A549 treated with AZD9567 at 1 μM for 4 hours (cell line): ENCODE data around the gene CCL4L2. TPM values are rescaled to one million over a fixed set of nuclear protein-coding genes. Genes with fewer than 3 reads are reported as not detected.

ENCODE experiments used
- total RNA-seq: library from RNA; stranded (reverse); fragments of 200-300 nt; extraction: Qiagen RNA extraction; gene quantifications from 5 replicates; pipeline ENCODE4 v1.2.3, GENCODE V29; 2022; ENCODE audit not compliant: insufficient read depth

CCL4L2 gene
- not detected in 5 replicates for total RNA-seq

DNA sequence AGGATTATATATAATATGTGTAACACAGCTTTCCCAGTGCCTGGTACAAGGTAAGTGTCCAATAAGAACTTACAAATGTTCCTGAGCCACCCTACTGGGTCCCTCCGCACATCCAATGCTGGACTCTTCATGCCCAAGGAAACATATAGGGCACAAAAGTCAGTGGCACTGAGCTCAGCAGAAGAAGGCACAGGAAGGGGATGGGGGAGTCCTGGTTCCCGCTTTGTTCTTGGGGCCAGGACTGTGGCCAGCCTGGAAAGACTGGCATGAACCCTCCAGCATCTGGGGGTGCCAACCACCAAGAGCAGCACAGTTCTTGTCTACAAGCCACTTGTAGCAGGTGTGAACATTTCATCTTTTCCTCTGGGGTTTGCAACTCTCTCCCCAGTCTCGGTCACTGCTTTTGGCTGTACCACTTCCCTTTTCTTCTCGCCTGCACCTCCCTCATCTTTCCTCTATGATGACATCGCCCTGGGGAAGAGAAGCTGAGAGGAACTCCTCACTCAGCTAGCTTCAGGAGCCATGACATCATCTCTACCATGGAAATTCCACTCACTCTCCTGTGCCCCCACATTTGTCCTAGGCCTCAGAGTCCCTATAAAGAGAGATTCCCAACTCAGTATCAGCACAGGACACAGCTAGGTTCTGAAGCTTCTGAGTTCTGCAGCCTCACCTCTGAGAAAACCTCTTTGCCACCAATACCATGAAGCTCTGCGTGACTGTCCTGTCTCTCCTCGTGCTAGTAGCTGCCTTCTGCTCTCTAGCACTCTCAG lies at the start of gene CCL4L2:
CCL4L2 (plus strand) TSS at position 625 of the 773 bp plus-strand sequence.

GRCh38 chr17:36176536-36176935 lies 34.3 kb upstream of the CCL4L2 start, which contains the start of gene TBC1D3B:
Gene TBC1D3B, minus strand, starts transcription at chr17:36176636. Its CDS starts 1,586 bp downstream, at chr17:36175050.

Other genes starting within 250 kb of the CCL4L2 start
- gene CCL16, start 229.6 kb upstream of the CCL4L2 start, total RNA-seq = not detected in 5 replicates
- not detected in 5 replicates for gene CCL14, start 224.3 kb upstream of the CCL4L2 start, total RNA-seq
- gene CCL15, start 209.5 kb upstream of the CCL4L2 start, total RNA-seq = 0.07 to 0.10 TPM in 2 of 5 replicates, not detected in the others
- not detected in 5 replicates for gene CCL23, start 193.1 kb upstream of the CCL4L2 start, total RNA-seq
- not detected in 5 replicates for gene CCL18, start 146.8 kb upstream of the CCL4L2 start, total RNA-seq
- not detected in 5 replicates for gene CCL3, start 120.9 kb upstream of the CCL4L2 start, total RNA-seq
- gene CCL4, start 107.2 kb upstream of the CCL4L2 start, total RNA-seq = not detected in 5 replicates
- 3.5 to 4.6 TPM (median 3.8 TPM) in 4 of 5 replicates, not detected in the other for gene TBC1D3B, start 34.4 kb upstream of the CCL4L2 start, total RNA-seq
- not detected in 5 replicates for gene CCL3L1, start 14.3 kb upstream of the CCL4L2 start, total RNA-seq
- 0.10 to 0.60 TPM (median 0.27 TPM) in 4 of 5 replicates, not detected in the other for gene TBC1D3I, start 53.5 kb downstream of the CCL4L2 start, total RNA-seq
- not detected in 5 replicates for gene TBC1D3G, start 112.8 kb downstream of the CCL4L2 start, total RNA-seq
- gene TBC1D3H, start 177.4 kb downstream of the CCL4L2 start, total RNA-seq = not detected in 5 replicates